NCI-H2171 treated with DMSO at 0.1 percent for 48 hours (cell line): Measurements from ENCODE around the gene GALM.
"Not testable (repeated sequence)": the region's sequence is repeated elsewhere in the genome, so short reads cannot be mapped to it uniquely, and the experiment has no call there.

Experiments used
- DNase-seq: peaks from one replicate; lab custom pipeline; 2025; lab: John Stamatoyannopoulos, UW

The GALM gene

DNA sequence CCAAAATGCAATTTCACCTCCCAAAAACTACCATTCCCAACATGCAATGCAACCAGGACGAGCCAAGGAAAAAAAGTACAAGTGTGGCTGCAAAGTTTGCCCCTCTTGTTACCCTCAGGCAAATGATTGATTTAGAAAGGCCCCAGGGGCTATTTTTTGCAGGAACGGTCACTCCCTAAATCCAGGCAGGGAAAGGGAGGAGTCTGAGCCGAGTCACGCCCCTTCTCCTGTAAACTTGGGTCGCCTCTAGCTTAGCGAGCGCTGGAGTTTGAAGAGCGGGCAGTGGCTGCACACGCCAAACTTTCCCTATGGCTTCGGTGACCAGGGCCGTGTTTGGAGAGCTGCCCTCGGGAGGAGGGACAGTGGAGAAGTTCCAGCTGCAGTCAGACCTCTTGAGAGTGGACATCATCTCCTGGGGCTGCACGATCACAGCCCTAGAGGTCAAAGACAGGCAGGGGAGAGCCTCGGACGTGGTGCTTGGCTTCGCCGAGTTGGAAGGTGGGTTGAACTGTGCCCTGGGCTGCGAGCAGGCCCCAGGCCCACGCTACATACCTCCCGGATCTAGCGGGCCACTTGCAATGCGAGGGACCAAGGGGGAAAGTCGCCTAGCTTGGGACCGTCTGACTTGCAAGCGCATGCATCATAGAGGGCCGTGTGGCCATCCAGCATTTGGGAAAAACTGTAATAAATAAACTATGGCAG is at the start of gene GALM:
Gene GALM (plus strand): TSS at position 261 of the 702 bp plus-strand sequence. CDS start 48 bp downstream, at position 309.
- no peak for DNase-seq

DNA sequence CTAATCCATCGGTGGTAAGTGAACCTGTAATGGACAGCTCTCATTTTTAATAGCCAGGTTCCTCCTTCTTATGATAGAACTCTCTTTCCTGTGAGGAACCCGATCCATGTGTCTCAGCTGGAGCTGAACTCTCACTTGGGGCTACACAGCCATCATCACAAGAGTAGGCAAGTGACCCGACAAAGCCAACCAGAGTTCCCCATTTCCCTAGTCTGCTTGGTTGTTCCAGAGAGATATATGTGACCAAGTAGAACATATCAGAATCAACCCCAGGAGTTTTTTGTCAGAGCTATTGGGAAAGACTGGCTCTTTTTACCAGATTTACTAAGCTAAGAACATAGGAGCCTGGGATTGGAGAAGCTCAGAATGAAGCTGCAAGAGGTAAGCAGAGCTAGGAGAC is 48.6 kb upstream of the GALM start:
- DNase-seq, result no peak

DNA sequence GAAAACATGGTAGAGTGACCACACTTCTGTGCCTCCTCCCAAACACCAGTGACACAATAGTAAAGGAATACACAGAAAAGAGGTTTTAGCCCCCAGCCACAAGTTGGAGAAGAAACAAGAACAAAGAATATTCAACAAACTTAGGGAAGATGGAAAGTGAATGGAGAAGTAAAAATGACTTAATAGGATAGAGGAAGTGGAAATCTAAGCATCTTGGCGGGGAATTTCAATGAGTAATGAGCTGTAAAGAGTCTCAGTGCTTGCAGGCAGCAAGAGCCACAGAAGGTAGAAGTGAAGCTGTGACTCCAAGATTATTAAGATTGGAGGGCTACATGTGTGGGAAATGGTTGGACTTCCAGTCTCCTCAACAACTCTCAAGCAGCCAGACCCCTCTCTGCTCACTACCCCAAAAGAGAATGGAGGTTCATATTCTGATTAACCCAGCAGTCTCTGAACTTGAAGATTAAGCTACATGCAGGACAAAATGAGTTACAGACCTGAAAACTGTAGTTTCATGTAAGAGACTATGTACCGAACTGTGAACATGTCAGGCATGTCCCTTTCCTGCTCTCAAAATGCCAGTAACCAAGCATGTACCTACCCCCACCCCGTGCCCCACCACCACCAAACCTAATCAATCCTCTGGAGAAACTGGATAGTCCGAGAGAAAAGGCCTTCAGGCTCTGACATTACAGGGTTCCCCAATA is 46.3 kb upstream of the GALM start:
- no peak for DNase-seq

DNA sequence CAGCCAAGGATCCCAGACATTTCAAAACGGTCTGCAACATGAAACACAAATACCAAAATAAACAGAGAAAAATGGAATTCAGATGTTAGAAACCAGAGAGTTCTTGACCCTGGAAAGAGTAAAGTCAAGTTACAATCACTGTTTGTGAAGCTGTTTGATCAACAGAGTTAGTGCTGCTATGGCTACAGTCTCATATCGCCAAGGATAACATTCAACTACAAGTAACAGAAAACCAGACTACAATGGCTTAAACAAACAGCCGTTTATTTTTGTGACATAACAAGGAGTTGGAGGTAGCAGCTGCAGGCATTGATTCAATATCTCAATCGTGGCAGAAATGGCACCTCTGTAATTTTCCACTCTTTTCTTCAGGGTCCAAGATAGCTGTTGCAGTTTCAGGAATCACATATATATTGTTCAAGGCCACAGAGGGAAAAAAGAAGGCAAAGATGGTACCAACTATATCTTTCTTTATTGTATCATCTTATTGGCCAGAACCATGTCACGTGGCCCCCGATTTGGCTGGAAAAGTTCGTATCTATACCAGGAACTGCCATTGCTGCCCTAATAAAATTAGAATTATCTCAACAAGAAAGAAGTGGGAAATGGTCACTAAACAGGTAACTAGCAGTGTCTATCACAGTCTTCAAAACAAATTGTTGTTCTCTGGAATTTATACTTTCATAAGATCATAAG is 45.5 kb upstream of the GALM start:
- no peak for DNase-seq

DNA sequence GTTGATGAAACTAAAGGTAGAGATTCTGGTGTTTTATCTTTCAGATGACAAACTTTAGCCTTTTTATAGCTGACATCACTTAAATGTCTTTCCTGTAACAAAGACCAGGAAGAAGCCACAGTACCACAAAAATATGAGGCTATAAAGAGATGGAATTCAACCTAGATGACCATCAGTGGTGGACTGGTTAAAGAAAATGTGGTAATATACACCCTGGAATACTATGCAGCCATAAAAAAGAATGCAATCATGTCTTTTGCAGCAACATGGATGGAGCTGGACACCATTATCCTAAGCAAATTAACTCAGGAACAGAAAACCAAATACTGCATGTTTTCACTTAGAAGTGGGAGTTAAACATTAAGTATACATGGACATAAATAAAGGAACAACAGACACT is 44.9 kb upstream of the GALM start:
- no peak for DNase-seq

DNA sequence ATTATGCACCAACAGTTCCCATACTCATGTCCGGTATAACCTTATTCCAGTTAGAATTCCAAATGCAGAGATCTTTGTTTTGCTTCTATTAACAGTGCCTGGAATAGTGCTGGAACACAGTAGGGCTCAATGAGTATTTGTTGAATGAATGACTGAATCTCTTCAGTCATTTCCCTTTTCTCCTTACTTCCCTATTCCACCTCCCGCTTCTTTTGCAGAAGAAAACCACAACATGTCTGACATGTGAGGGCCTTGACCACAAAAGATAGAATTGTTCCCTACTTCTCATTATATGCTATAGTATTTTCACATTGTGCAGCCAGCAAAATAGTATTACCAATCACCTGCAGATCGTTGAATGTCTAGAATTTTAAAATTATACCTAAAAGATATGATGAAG is 43.7 kb upstream of the GALM start:
- DNase-seq, result no peak

DNA sequence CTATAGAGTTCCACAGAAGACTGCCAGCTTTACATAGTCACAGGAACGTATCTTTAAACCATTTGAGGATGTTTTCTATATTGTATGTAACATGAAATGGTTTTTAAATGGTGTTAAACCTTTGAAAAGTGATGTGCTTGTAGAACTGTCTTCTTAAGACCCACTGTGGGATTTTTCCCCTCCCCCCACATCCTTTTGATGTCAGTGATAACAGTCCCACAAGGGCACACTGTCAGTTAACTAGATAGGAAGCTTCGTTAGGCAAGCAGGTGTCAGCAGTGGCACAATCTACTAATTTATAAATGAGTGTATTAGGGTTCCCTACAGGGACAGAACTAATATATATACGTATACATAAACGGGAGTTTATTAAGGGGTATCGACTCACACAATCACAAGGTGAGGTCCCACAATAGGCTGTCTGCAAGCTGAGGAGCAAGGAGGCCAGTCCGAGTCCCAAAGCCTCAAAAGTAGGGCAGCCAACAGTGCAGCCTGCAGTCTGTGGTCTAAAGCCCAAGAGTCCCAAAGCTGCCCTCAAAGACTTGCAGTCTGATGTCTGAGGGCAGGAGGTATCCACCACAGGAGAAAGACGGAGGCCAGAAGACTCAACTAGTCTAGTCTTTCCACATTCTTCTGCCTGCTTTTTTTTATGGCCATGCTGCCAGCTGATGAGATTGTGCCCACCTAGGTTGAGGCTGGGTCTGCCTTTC is 39.4 kb upstream of the GALM start:
- no peak for DNase-seq

DNA sequence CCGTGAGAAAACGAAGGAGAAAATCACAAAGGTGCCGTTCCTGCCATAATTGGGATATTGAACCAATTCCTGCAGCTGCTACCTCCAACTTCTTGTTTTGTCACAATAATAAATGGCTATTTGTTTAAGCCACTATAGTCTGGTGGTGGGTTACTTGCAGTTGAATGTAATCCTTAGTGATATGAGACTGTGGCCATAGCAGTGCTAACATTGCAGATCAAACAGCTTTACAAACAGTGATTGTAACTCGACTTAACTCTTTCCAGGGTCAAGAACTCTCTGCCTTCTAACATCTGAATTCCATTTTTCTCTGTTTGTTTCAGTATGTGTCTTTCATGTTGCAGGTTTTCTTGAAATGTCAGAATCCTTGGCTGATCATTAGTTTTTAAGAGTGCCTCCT is 38.5 kb upstream of the GALM start:
- no peak for DNase-seq

DNA sequence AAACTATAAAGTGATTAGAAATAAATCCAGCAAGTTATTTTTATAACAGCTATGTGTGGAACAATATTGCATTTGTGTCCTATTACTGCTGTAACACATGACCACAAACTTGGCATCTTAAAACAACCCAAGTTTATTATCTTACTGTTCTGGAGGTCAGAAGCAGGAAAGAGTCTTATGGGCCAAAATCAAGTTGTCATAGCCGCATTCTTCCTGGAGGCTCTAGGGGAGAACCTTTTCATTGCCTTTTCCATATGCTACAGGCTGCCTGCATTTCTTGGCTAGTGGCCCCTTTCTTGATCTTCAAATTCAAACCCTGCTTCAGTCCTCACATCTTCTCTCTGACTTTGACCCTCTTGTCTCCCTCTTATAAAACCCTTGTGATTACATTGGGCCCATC is 36.2 kb upstream of the GALM start:
- no peak for DNase-seq

DNA sequence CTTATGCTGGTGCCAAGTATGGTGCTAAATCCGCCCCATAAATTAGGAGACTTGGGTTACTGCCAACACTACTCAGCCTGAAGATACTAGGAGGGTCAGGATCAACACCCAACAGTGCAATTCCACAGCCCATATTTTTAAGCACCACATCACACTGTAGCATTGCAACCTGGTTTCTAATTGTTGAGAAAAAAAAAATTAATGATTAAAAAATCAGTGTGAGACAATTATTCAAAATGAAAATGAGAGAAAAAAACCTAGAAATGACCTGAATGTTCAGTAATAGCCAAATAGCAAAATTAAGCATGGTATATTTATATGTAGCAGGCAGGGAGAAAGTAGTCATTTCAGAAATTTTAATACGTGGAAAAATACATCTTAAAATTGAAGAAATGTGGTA is 33.9 kb upstream of the GALM start:
- DNase-seq, result no peak

DNA sequence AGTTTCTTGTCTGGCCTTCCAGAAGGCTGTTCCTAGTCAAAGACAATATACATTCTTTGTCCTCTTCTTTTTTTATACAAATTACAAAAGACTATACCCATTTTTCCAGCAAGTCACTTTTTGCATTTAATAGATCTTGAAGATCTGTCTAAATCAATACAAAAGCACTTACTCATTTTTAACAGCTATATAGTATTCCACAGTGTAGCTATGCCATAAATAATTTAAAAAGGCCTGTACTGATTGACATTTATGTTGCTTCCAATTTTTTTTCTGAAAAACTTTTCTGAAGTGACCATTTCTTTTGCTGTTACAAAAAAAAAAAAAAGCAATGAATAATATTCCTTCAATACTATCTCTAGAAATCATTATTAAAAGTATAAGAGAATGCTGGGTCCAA is 32.9 kb upstream of the GALM start:
- no peak for DNase-seq

DNA sequence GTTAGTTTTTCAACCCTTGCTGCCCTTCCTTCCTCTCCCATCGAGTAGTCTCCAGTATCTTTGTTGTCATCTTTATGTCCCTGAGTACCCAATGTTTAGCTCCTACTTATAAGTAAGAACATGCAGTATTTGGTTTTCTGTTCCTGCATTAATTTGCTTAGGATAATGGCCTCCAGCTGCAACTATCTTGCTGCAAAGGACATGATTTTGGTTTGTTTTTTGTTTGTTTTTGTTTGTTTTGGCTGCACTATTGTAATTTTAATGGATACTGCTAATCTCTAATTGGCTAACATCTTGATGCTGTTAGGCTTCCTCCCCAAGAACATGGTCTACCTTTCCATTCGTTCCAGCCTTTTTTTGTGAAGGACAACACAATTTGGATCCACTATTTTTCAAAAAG is 32.0 kb upstream of the GALM start:
- no peak for DNase-seq

DNA sequence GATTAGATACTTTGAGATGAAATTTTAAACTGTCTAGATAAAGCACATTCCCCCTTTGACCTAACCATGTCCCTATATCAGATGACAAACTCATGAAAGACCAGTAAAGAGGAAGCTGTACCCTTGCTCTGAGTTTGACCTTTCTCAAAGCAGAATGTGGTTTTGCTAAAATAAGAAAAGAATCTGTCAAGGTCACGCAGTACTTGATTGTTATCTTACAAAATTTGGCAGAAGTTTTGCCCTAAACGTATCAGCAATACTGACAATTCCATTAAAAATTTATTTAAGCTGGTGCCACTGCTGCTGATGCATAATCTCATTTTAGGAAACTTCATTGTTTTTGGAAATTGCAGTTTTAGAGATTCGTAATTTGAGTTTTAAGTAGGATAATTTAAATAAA is 31.2 kb upstream of the GALM start:
- DNase-seq, result no peak

DNA sequence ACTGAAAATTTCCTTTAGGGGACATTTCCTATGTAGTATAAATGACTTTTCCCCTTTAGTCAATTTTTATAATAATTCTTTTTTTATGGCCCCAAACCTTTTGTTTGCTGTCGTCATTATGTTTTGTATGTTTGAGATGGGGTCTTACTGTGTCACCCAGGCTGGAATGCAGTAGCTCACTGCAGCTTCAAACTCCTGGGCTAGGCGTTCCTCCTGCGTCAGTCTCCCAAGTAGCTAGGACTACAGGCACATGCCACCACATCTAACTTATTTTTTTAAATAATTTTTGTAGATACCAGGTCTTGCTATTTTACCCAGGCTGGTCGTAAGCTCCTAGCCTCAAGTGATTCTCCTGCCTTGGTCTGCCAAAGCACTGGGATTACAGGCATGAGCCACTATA is 30.8 kb upstream of the GALM start:
- no peak for DNase-seq

DNA sequence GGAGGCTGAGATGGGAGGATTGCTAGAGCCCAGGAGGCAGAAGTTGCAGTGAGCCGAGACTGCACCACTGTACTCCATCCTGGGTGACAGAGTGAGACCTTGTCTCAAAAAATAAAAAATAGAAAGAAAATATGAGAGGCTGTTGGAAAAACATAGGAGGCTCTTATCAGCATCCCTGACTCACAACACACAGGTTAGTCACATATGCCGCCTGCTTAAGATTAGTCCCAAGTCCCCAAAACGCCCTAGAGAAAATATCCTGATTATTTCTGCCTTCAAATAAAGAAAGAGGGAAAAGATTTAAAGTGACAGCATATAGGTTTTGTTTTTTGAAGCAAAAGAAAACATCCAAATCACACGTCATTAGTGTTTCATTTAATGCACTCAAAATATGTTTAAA is 29.8 kb upstream of the GALM start:
- DNase-seq, result no peak

DNA sequence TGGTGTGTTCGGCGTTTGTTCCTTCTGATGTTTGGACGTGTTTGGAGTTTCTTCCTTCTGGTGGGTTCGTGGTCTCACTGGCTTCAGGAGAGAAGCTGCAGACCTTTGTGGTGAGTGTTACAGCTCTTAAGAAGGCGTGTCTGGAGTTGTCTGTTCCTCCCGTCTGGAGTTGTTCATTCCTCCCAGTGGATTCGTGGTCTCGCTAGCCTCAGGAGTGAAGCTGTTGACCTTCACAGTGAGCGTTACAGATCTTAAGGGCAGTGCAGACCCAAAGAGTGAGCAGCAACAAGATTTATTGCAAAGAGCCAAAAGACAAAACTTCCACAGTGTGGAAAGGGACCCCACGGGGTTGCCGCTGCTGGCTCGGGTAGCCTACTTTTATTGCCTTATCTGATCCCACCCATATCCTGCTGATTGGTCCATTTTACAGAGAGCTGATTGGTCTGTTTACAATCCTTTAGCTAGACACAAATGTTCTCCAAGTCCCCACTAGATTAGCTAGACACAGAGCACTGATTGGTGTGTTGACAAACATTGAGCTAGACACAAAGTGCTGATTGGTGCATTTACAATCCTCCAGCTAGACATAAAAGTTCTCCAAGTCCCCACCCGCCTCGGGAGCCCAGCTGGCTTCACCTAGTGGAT is 23.4 kb upstream of the GALM start:
- DNase-seq, result not testable (repeated sequence)

DNA sequence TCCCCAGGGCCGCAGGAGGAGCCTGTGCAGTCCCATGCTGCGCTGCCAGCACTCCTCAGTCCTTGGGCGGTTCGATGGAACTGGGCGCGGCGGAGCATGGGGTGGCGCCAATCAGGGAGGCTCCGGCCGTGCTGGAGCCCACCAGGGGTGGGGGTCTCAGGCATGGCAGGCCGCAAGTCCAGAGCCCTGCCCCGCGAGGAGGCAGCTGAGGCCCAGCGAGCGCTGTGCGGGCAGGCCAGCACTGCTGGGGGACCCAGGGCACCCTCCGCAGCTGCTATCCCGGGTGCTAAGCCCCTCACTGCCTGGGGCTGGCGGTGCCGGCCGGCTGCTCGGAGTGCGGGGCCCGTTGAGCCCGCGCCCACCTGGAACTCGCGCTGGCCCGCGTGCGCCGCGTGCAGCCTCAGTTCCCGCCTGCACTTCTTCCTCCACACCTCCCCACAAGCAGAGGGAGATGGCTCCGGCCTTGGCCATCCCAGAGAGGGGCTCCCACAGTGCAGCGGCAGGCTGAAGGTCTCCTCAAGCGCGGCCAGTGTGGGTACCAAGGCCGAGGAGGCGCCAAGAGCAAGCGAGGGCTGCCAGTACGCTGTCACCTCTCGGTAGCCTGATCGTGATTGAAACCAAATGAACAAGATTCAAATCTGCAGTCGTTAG is 22.8 kb upstream of the GALM start:
- DNase-seq, result no peak

DNA sequence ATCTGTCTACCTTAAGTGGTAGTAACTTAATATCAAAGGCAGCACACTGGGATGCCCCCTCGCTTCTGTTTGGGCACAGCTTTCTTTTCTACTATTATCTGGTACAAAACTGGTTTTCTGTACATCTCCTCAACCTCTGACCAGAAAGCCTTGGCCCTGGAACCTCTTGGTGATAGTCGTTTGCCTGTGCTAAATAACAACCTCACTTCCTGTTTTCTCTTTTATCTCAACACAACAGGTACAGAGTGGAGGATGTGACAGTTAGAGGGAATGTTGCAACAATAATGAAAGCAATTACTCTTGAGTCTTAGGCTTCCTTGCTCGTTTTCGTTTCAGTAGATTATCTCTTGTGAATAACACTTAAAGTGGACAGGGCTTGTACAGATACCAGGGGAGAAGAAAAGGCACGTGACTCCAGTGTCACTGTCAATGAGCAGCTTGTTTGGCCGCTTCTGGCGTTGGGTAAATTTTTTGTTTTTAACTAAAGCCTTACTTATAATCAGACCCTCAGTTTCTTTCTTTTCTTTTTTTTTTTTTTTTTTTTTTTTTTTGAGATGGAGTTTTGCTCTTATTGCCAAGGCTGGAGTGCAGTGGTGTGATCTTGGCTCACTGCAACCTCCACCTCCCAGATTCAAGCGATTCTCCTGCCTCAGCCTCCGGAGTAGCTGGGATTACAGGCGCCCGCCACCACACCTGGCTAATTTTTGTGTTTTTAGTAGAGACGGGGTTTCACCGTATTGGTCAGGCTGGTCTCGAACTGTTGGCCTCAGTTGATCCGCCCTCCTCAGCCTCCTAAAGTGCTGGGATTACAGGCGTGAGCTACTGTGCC is 22.0 kb upstream of the GALM start:
- not testable (repeated sequence) for DNase-seq

DNA sequence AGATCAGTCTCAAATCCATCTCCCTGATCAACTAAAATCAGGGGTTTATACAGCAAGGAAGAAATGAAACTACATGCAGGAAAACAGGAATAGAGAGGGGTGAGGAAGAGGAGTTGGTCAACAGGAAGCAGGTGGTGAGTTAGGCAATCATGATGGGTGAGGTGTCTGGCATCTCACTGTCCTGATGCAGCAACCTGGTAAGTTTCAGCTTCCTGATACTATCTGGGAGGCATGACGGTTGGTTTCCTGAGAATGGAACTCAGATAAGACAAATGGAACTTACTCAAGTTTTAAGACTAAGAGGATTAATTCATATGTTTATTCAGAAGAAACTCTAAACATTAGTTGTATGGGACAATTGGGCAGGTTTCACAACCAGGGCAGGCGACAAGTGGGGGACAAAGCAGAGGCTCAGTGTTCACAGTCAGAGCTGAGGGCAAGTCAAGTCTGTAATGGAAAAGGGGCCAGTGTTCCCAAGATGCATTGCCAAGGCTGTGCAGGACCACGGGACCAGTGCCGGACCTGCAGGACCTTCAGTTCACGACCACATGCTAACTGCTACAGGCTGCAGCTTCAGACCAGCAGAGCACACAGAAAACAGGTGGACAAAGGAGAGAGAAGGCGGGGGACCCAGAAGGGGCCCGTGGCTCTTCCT is 17.7 kb upstream of the GALM start:
- DNase-seq, result no peak

DNA sequence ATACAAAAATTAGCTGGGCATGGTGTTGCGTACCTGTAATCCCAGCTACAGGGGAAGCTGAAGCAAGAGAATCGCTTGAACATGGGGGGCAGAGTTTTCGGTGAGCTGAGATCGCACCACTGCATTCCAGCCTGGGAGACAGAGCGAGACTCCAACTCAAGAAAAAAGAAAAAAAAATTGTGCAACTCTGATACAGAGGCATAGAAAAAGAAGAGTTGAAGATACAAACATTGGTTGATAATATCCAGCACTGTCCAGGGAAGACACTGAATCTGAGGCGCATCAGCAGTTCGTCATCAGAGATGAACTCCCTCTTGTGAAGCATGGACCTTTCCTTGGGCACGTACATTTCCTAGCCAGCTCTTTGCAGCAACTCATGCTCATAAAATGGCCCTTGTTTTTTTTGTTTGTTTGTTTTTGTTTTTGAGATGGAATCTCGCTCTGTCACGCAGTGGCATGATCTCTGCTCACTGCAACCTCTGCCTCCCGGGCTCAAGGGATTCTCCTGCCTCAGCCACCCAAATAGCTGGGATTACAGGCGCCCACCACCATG is 16.7 kb upstream of the GALM start:
- no peak for DNase-seq
